HepG2 (cell line): ENCODE measurements around the gene SUSD4. TPM values are rescaled to one million over a fixed set of nuclear protein-coding genes. Genes with fewer than 3 reads are reported as not detected.

Experiments used
- ATAC-seq: fragments of 200-7000 bp; cut with Tn5 transposase; 3 replicates; pipeline ENCODE4 v1.9.1; 2020; ENCODE audit warnings: mild to moderate bottlenecking, moderate library complexity
- BruUV-seq: library from RNA; stranded (reverse); fragments of 400-500 nt; replicated peaks from 2 replicates; lab custom pipeline; 2021; lab: Mats Ljungman, UMichigan
- CTCF ChIA-PET: fragments of 300-600 bp; formaldehyde crosslinking; extraction: SDS; loops from one replicate; lab custom pipeline; 2021; ENCODE audit warnings: low total read pairs, inconsistent platforms, low intra/inter-chr PET ratio; lab: Yijun Ruan, JAX
- POLR2A ChIA-PET: fragments of 350-600 bp; sonication (Branson Sonifier 250); formaldehyde crosslinking; loops from one replicate; lab custom pipeline; 2020; ENCODE audit warnings: antibody characterized with exemption, inconsistent platforms; lab: Yijun Ruan, JAX
- DNase-seq: peaks from one replicate; pipeline ENCODE4 v3.0.0-alpha.2; 2015; ENCODE audit warnings: low spot score
- FAIRE-seq: peaks from 3 replicates; lab custom pipeline; 2011; peaks lifted over from hg19 to GRCh38; lab: Jason Lieb, UNC
- H2AFZ ChIP-seq: one replicate; pipeline ENCODE4 v1.6.1; 2011; ENCODE audit warnings: low read length, inconsistent platforms
- H3K27ac ChIP-seq: fragments of 300-600 bp; 3 replicates; pipeline ENCODE4 v1.8.0; 2011; ENCODE audit warnings: mixed run types, mild to moderate bottlenecking, mixed read lengths, low read length, inconsistent platforms; ENCODE audit not compliant: insufficient read depth; ENCODE audit errors: extremely low read length
- H3K27me3 ChIP-seq, 2 experiments: fragments of 200-600 bp in 1 of 2; 2 replicates in 1 of 2; 3 replicates in 1 of 2; pipeline versions ENCODE4 v1.6.0 to v1.8.0; 2011; ENCODE audit warnings: low read length in 2 of 2, mild to moderate bottlenecking in 2 of 2, moderate library complexity in 2 of 2, inconsistent platforms in 1 of 2; ENCODE audit not compliant: insufficient read depth in 2 of 2, control insufficient read depth in 1 of 2
- H3K36me3 ChIP-seq, 2 experiments: fragments of 200-600 bp in 1 of 2; replicated peaks in 1 of 2; 2 replicates in 1 of 2; 3 replicates in 1 of 2; pipeline versions ENCODE4 v1.5.1 to v1.8.0; 2011; ENCODE audit warnings: low read length in 2 of 2, inconsistent platforms in 1 of 2; ENCODE audit not compliant: insufficient read depth in 2 of 2, control insufficient read depth in 1 of 2
- H3K4me1 ChIP-seq: 2 replicates; pipeline ENCODE4 v1.5.1; 2012; ENCODE audit warnings: low read length, inconsistent platforms; ENCODE audit not compliant: insufficient read depth
- H3K4me2 ChIP-seq: 2 replicates; pipeline ENCODE4 v1.6.0; 2011; ENCODE audit warnings: low read depth, low read length, inconsistent platforms
- H3K4me3 ChIP-seq, 3 experiments: fragments of 200-600 bp in 1 of 3; sonication (generic), shearing (Covaris generic) in 1 of 3; replicated peaks in 1 of 3; 2 replicates each; pipeline ENCODE4 v1.5.1; 2011 to 2016; ENCODE audit warnings: low read length in 3 of 3, inconsistent platforms in 2 of 3, low read depth in 2 of 3, mild to moderate bottlenecking in 2 of 3, control low read depth in 1 of 3, mixed read lengths in 1 of 3; ENCODE audit not compliant: insufficient read depth in 1 of 3
- H3K79me2 ChIP-seq: one replicate; pipeline ENCODE4 v1.6.1; 2011; ENCODE audit warnings: low read length, inconsistent platforms; ENCODE audit not compliant: insufficient read depth
- H3K9ac ChIP-seq: 2 replicates; pipeline ENCODE4 v1.6.0; 2011; ENCODE audit warnings: mild to moderate bottlenecking, low read depth, low read length, inconsistent platforms; ENCODE audit not compliant: insufficient read depth
- H3K9me3 ChIP-seq: 2 replicates; pipeline ENCODE4 v1.5.1; 2012; ENCODE audit warnings: mild to moderate bottlenecking, low read length
- H4K20me1 ChIP-seq: 2 replicates; pipeline ENCODE4 v1.6.0; 2011; ENCODE audit warnings: inconsistent platforms, mild to moderate bottlenecking, low read length, moderate library complexity; ENCODE audit not compliant: insufficient read depth
- CHCHD3 ChIP-seq: sonication (generic); formaldehyde crosslinking; IDR thresholded peaks from 2 replicates; pipeline ENCODE4 v1.8.0; 2022; ENCODE audit warnings: mild to moderate bottlenecking, missing genetic modification reagents, moderate library complexity
- HMG20A ChIP-seq: IDR thresholded peaks from 2 replicates; pipeline ENCODE4 v1.6.1; 2016; ENCODE audit warnings: borderline replicate concordance
- NFKBIZ ChIP-seq: IDR thresholded peaks from 2 replicates; pipeline ENCODE4 v1.6.1; 2018; ENCODE audit warnings: missing genetic modification reagents, missing compliant biosample characterization
- PTBP1 ChIP-seq: fragments of 200-400 bp; formaldehyde crosslinking; IDR thresholded peaks from 2 replicates; pipeline ENCODE4 v1.6.1; 2018; ENCODE audit warnings: low read length, low read depth; ENCODE audit not compliant: poor library complexity, severe bottlenecking
- ZFP41 ChIP-seq: sonication (generic); formaldehyde crosslinking; IDR thresholded peaks from 2 replicates; pipeline ENCODE4 v1.4.0; 2020; ENCODE audit warnings: mild to moderate bottlenecking, missing genetic modification reagents, borderline replicate concordance
- ZNF441 ChIP-seq: sonication (generic); formaldehyde crosslinking; IDR thresholded peaks from 2 replicates; pipeline ENCODE4 v1.7.0; 2021; ENCODE audit warnings: missing genetic modification reagents, borderline replicate concordance
- ZNF556 ChIP-seq: sonication (generic); formaldehyde crosslinking; IDR thresholded peaks from 2 replicates; pipeline ENCODE4 v1.4.0; 2020; ENCODE audit warnings: mild to moderate bottlenecking, missing genetic modification reagents, borderline replicate concordance
- ZNF839 ChIP-seq: sonication (generic); formaldehyde crosslinking; IDR thresholded peaks from 2 replicates; pipeline ENCODE4 v1.4.0; 2020; ENCODE audit warnings: missing genetic modification reagents, mild to moderate bottlenecking, borderline replicate concordance
- ZNF850 ChIP-seq: sonication (generic); formaldehyde crosslinking; conservative IDR thresholded peaks from 2 replicates; pipeline ENCODE4 v1.9.0; 2021; ENCODE audit warnings: mild to moderate bottlenecking, missing genetic modification reagents
- WGBS: methylation state at CpG from one replicate; pipeline ENCODE4 v1.1.6; 2017; ENCODE audit warnings: low lambda C conversion rate; 5-methylcytosine and 5-hydroxymethylcytosine counted together
- in situ Hi-C: cut with HindIII; loops from 2 replicates; pipeline ENCODE4 v1.10.0; 2017; ENCODE audit warnings: low pct_unique_long_range_greater_than_20kb; ENCODE audit not compliant: extremely low pct_ligation_motif_present
- intact Hi-C: fragments of 100-400 bp; cut with micrococcal nuclease; formaldehyde crosslinking; loops from one replicate; pipeline ENCODE4 v1.10.0; 2022; ENCODE audit not compliant: unreplicated experiment
- polyA plus RNA-seq, 8 experiments: library from polyadenylated mRNA; depleted of rRNA in 3 of 8; stranded (reverse) in 7 of 8; unstranded in 1 of 8; fragments of >200 nt; fragmentation: Illumina TruSeq in 4 of 8; extraction: Trizol in 4 of 8; gene quantifications; 2 replicates each; pipeline versions ENCODE4 v1.2.1 to v1.2.3, GENCODE V29; 2011 to 2016; ENCODE audit warnings: low read depth in 4 of 8, missing spikeins in 1 of 8, mixed read lengths in 1 of 8; ENCODE audit not compliant: insufficient read depth in 1 of 8
- total RNA-seq, 5 experiments: library from RNA; depleted of rRNA; stranded (reverse); fragments of >200 nt; fragmentation: Illumina TruSeq; extraction: Trizol; gene quantifications; 2 replicates each; pipeline ENCODE4 v1.2.3, GENCODE V29; 2016; ENCODE audit warnings: low read depth in 1 of 5
- TF ChIP-seq, protein P1 (sequence below): sonication (generic); formaldehyde crosslinking; IDR thresholded peaks from 2 replicates; pipeline ENCODE4 v1.4.0; 2020; ENCODE audit warnings: mild to moderate bottlenecking, missing genetic modification reagents, borderline replicate concordance
- TF ChIP-seq, protein P2 (sequence below): sonication (generic); formaldehyde crosslinking; IDR thresholded peaks from 2 replicates; pipeline ENCODE4 v1.4.0; 2020; ENCODE audit warnings: missing genetic modification reagents
- TF ChIP-seq, protein P3 (sequence below), 2 experiments: IDR thresholded peaks; 2 replicates each; pipeline ENCODE4 v1.6.1; 2011 to 2012; ENCODE audit warnings: low read length in 2 of 2, borderline replicate concordance in 1 of 2, low read depth in 1 of 2, mild to moderate bottlenecking in 1 of 2, moderate library complexity in 1 of 2

The SUSD4 gene
- total and polyA plus RNA-seq, 2 of the 13 experiments (the other 11 are each of a cell fraction or from before 2014, with no cell fraction given) = not detected

DNA sequence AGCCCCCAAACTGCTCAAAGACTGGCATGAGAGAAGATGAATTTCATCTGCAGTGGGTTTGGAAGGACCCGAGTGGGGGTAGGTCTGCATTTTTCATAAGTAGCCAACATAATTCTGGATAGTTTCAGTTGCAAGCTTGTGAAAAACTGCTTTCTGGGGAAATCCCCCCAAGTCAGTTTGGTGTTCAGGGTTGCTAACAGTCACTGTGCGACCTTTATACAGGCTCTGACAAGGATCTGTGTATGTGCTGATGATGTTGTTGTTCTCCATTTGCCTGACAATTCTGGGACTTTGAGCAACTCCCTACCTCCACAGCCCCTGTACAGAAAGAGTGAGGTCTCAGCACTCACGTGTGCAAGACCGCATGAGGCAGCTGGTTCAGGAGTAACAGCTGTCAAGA, 87.9 kb downstream of the SUSD4 start:
- no peak overlapping the region for H3K4me3 ChIP-seq
- POLR2A ChIA-PET = no interaction called here
- FAIRE-seq (no peak), ATAC-seq (no peak), DNase-seq (no peak)
- H3K9me3 ChIP-seq = no peaks in the 10 kb centered on the region
- no peak overlapping the region for H3K4me2 ChIP-seq
- no peak overlapping the region for H2AFZ ChIP-seq
- 0% methylated on average over 2 of the region's 4 CpGs for WGBS
- TF ChIP-seq CHCHD3 (CRISPR knock-in tag) = no peak
- TF ChIP-seq PTBP1 = no peak
- TF ChIP-seq NFKBIZ = no peak
- no peak for TF ChIP-seq HMG20A (CRISPR knock-in tag)
- TF ChIP-seq ZFP41 (CRISPR knock-in tag) = no peak
- TF ChIP-seq ZNF850 (CRISPR knock-in tag) = no peak
- TF ChIP-seq, protein P1, sequence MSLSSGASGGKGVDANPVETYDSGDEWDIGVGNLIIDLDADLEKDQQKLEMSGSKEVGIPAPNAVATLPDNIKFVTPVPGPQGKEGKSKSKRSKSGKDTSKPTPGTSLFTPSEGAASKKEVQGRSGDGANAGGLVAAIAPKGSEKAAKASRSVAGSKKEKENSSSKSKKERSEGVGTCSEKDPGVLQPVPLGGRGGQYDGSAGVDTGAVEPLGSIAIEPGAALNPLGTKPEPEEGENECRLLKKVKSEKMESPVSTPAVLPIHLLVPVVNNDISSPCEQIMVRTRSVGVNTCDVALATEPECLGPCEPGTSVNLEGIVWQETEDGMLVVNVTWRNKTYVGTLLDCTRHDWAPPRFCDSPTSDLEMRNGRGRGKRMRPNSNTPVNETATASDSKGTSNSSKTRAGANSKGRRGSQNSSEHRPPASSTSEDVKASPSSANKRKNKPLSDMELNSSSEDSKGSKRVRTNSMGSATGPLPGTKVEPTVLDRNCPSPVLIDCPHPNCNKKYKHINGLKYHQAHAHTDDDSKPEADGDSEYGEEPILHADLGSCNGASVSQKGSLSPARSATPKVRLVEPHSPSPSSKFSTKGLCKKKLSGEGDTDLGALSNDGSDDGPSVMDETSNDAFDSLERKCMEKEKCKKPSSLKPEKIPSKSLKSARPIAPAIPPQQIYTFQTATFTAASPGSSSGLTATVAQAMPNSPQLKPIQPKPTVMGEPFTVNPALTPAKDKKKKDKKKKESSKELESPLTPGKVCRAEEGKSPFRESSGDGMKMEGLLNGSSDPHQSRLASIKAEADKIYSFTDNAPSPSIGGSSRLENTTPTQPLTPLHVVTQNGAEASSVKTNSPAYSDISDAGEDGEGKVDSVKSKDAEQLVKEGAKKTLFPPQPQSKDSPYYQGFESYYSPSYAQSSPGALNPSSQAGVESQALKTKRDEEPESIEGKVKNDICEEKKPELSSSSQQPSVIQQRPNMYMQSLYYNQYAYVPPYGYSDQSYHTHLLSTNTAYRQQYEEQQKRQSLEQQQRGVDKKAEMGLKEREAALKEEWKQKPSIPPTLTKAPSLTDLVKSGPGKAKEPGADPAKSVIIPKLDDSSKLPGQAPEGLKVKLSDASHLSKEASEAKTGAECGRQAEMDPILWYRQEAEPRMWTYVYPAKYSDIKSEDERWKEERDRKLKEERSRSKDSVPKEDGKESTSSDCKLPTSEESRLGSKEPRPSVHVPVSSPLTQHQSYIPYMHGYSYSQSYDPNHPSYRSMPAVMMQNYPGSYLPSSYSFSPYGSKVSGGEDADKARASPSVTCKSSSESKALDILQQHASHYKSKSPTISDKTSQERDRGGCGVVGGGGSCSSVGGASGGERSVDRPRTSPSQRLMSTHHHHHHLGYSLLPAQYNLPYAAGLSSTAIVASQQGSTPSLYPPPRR (CRISPR knock-in tag) = no peak
- TF ChIP-seq, protein P2, sequence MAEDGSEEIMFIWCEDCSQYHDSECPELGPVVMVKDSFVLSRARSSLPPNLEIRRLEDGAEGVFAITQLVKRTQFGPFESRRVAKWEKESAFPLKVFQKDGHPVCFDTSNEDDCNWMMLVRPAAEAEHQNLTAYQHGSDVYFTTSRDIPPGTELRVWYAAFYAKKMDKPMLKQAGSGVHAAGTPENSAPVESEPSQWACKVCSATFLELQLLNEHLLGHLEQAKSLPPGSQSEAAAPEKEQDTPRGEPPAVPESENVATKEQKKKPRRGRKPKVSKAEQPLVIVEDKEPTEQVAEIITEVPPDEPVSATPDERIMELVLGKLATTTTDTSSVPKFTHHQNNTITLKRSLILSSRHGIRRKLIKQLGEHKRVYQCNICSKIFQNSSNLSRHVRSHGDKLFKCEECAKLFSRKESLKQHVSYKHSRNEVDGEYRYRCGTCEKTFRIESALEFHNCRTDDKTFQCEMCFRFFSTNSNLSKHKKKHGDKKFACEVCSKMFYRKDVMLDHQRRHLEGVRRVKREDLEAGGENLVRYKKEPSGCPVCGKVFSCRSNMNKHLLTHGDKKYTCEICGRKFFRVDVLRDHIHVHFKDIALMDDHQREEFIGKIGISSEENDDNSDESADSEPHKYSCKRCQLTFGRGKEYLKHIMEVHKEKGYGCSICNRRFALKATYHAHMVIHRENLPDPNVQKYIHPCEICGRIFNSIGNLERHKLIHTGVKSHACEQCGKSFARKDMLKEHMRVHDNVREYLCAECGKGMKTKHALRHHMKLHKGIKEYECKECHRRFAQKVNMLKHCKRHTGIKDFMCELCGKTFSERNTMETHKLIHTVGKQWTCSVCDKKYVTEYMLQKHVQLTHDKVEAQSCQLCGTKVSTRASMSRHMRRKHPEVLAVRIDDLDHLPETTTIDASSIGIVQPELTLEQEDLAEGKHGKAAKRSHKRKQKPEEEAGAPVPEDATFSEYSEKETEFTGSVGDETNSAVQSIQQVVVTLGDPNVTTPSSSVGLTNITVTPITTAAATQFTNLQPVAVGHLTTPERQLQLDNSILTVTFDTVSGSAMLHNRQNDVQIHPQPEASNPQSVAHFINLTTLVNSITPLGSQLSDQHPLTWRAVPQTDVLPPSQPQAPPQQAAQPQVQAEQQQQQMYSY (CRISPR knock-in tag) = no peak
- TF ChIP-seq ZNF839 (CRISPR knock-in tag) = no peak
- TF ChIP-seq ZNF441 = no peak
- TF ChIP-seq, protein P3, sequence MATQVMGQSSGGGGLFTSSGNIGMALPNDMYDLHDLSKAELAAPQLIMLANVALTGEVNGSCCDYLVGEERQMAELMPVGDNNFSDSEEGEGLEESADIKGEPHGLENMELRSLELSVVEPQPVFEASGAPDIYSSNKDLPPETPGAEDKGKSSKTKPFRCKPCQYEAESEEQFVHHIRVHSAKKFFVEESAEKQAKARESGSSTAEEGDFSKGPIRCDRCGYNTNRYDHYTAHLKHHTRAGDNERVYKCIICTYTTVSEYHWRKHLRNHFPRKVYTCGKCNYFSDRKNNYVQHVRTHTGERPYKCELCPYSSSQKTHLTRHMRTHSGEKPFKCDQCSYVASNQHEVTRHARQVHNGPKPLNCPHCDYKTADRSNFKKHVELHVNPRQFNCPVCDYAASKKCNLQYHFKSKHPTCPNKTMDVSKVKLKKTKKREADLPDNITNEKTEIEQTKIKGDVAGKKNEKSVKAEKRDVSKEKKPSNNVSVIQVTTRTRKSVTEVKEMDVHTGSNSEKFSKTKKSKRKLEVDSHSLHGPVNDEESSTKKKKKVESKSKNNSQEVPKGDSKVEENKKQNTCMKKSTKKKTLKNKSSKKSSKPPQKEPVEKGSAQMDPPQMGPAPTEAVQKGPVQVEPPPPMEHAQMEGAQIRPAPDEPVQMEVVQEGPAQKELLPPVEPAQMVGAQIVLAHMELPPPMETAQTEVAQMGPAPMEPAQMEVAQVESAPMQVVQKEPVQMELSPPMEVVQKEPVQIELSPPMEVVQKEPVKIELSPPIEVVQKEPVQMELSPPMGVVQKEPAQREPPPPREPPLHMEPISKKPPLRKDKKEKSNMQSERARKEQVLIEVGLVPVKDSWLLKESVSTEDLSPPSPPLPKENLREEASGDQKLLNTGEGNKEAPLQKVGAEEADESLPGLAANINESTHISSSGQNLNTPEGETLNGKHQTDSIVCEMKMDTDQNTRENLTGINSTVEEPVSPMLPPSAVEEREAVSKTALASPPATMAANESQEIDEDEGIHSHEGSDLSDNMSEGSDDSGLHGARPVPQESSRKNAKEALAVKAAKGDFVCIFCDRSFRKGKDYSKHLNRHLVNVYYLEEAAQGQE (IDR thresholded peaks at IDR 0.05; ENCODE audit: borderline replicate concordance in 1 of 2, low read depth in 1 of 2, low read length in 2 of 2) = no peak
- no peak for TF ChIP-seq ZNF556 (CRISPR knock-in tag)
- in situ Hi-C loops (no loop called here), intact Hi-C loops (no loop called here)
- H3K9ac ChIP-seq = no peak overlapping the region
- no peaks in the 10 kb centered on the region; a peak in 1 of 5 replicates for H3K27me3 ChIP-seq
- H3K27ac ChIP-seq = no peak overlapping the region
- CTCF ChIA-PET = no interaction called here
- no peaks in the 10 kb centered on the region for H3K36me3 ChIP-seq
- H3K79me2 ChIP-seq = no peaks in the 10 kb centered on the region
- no peaks in the 10 kb centered on the region for H4K20me1 ChIP-seq
- BruUV-seq = no TSS peak
- no peaks in the 10 kb centered on the region for H3K4me1 ChIP-seq
